Heart left ventricle (tissue), 16 donors: ENCODE data around the gene SLC44A2. TPM values are rescaled to one million over a fixed set of nuclear protein-coding genes. Genes with fewer than 3 reads are reported as not detected.

ENCODE experiments used
- ATAC-seq, 4 donors: fragments of 200-7000 bp; cut with Tn5 transposase; one replicate each; pipeline ENCODE4 v1.9.1; 2020 to 2022; ENCODE audit warnings: moderate library complexity in 4 of 4, mild to moderate bottlenecking in 3 of 4, moderate number of reproducible peaks in 1 of 4
- DNase-seq, 5 donors: peaks; one replicate each; pipeline ENCODE4 v3.0.0-alpha.2; 2020
- H3K27ac ChIP-seq, 12 donors: fragments of 200-600 bp; sonication (generic) in 4 of 12; one replicate each; pipeline versions ENCODE4 v1.5.0 to v1.8.0; 2016 to 2022; ENCODE audit warnings: mild to moderate bottlenecking in 2 of 12
- H3K27me3 ChIP-seq, 9 donors: fragments of 200-600 bp; sonication (generic) in 2 of 9; one replicate each; pipeline versions ENCODE4 v1.5.1 to v1.8.0; 2016 to 2022; ENCODE audit warnings: mild to moderate bottlenecking in 3 of 9
- H3K36me3 ChIP-seq, 9 donors: fragments of 200-600 bp; sonication (generic) in 2 of 9; one replicate each; pipeline versions ENCODE4 v1.5.0 to v1.8.0; 2018 to 2022; ENCODE audit warnings: mild to moderate bottlenecking in 2 of 9
- H3K4me1 ChIP-seq, 12 donors: fragments of 200-600 bp; sonication (generic) in 4 of 12; one replicate each; pipeline versions ENCODE4 v1.5.0 to v1.8.0; 2016 to 2022; ENCODE audit warnings: mild to moderate bottlenecking in 3 of 12
- H3K4me3 ChIP-seq, 12 donors: fragments of 200-600 bp; sonication (generic) in 4 of 12; one replicate each; pipeline versions ENCODE4 v1.5.0 to v1.8.0; 2017 to 2022; ENCODE audit warnings: mild to moderate bottlenecking in 9 of 12, moderate library complexity in 4 of 12
- H3K9me3 ChIP-seq, 12 donors: fragments of 200-600 bp; sonication (generic) in 4 of 12; one replicate each; pipeline versions ENCODE4 v1.5.0 to v1.8.0; 2016 to 2022; ENCODE audit warnings: mild to moderate bottlenecking in 1 of 12
- CTCF ChIP-seq, 12 donors: fragments of 200-600 bp; sonication (generic) in 4 of 12; IDR thresholded peaks; one replicate each; pipeline versions ENCODE4 v1.5.0 to v1.8.0; 2018 to 2022; ENCODE audit warnings: antibody characterized with exemption in 12 of 12, mild to moderate bottlenecking in 5 of 12
- POLR2A ChIP-seq, 2 donors: fragments of 450-650 bp; IDR thresholded peaks; one replicate each; pipeline ENCODE4 v1.6.1; 2017; ENCODE audit warnings: antibody characterized with exemption in 2 of 2, mild to moderate bottlenecking in 2 of 2, moderate library complexity in 2 of 2
- WGBS, 4 donors: extraction: QIAGEN DNeasy Blood & Tissue Kit in 2 of 4; methylation state at CpG; one replicate each; pipeline versions ENCODE4 v1.1.5 to v1.1.7; 2013 to 2018; 5-methylcytosine and 5-hydroxymethylcytosine counted together
- intact Hi-C, 10 donors: fragments of 100-400 bp; cut with DNase I; formaldehyde crosslinking; loops; one replicate each; pipeline versions ENCODE4 v1.11.1 to v1.14.2; 2022
- polyA plus RNA-seq, 2 donors: library from polyadenylated mRNA; stranded (reverse); fragments of 200-250 nt; gene quantifications; one replicate each; pipeline ENCODE4 v1.2.3, GENCODE V29; 2013
- total RNA-seq, 9 donors: library from RNA; depleted of rRNA in 2 of 9; stranded (reverse); fragments of >200 nt in 2 of 9; fragmentation: NEBNext Ultra II Directional in 3 of 9; extraction: Animal tissue kit (Norgen Biotek cat#: 25700) in 3 of 9; gene quantifications; one replicate each; pipeline versions ENCODE4 v1.1.0 to v1.2.4, GENCODE V29; 2016 to 2023
- donor health status: ischemic (EF 13 %, LVEDD 7.1; RV severe dilation, severe dysfunction).
- donor health status: healthy with polysubstance abuse.
- donor health status: DM: no; HTN: yes; CAD: no.
- donor health status: DM: no; HTN: no; CAD: no.
- donor health status: ischemic (EF 25% LVEDD 6.9; RV normal size, moderate dysfunction).
- donor health status: ischemic (EF 25% LVEDD 5.7; RV mildly dilated, moderate dysfunction).
- donor health status: healthy.
- donor health status: DM: yes; HTN: yes; CAD: no.
- donor health status: ischemic (EF 35%, LVEDD 5.7; RV mildly dilated, moderate dysfunction).
- donor health status: nonischemic (EF 11% LVEDD 7.7; RV severe dilation, severe dysfunction).
- donor health status: DM: yes; HTN: yes; CAD: no.
- donor health status: PGD.
- donor health status: ischemic (EF 29% LVEDD 5.4; RV normal size, mild dysfunction).
- donor health status: nonischemic (EF 23%, LVEDD 6.1; RV moderate dilation, normal function).

The SLC44A2 gene
- total and polyA plus RNA-seq, 11 donors = 43.1 to 130 (median 82.5) TPM

- Histone ChIP-seq H3K36me3 (peaks cover 0 to 6% (median 0%) of the 10 kb centered on the region in 9 donors), H3K27me3 (no peaks in the 10 kb centered on the region), H3K4me3 (no peak overlapping the region), H3K4me1 (peaks cover 7 to 54% (median 36%) of the 10 kb centered on the region in 12 donors), H3K9me3 (no peaks in the 10 kb centered on the region), H3K27ac (peak overlapping the region in 4 of 12 donors; percentile 13 to 49 (median 35))
- intact Hi-C loops = no loop called here
- TF ChIP-seq POLR2A (IDR thresholded peaks at IDR 0.05) (no peak), CTCF (IDR thresholded peaks at IDR 0.05) (no peak)
- 77 to 90% (median 78%) methylated on average over 14 of the region's 14 CpGs for WGBS, 4 donors
- ATAC-seq (no peak), DNase-seq (no peak)
Observed at GRCh38 chr19:10615429-10616023, 9.8 kb upstream of the SLC44A2 start.

- H3K27ac ChIP-seq = peak overlapping the region in 1 of 12 donors; percentile 22
- intact Hi-C loops = no loop called here
- 91 to 94% (median 92%) methylated on average over 15 of the region's 15 CpGs for WGBS, 4 donors
Observed at GRCh38 chr19:10617409-10618121, 7.8 kb upstream of the SLC44A2 start.

GRCh38 chr19:10618846-10619245 lies 6.5 kb upstream of the SLC44A2 start:
- no peak overlapping the region for H3K4me3 ChIP-seq
- no peak overlapping the region for H3K27ac ChIP-seq
- H3K27me3 ChIP-seq = no peaks in the 10 kb centered on the region
- no peak for DNase-seq
- intact Hi-C loops = no loop called here
- peaks cover 0 to 8% (median 0%) of the 10 kb centered on the region in 9 donors for H3K36me3 ChIP-seq
- no peak for ATAC-seq
- H3K9me3 ChIP-seq = no peaks in the 10 kb centered on the region
- no peak for TF ChIP-seq CTCF (IDR thresholded peaks at IDR 0.05)
- TF ChIP-seq POLR2A (IDR thresholded peaks at IDR 0.05) = no peak
- H3K4me1 ChIP-seq = peaks cover 0 to 35% (median 10%) of the 10 kb centered on the region in 12 donors
- 95 to 98% (median 97%) methylated on average over 8 of the region's 8 CpGs for WGBS, 4 donors

More at GRCh38 chr19:10617409-10618121, 7.8 kb upstream of the SLC44A2 start:
- Histone ChIP-seq H3K4me3 (no peak overlapping the region), H3K36me3 (peaks cover 0 to 8% (median 0%) of the 10 kb centered on the region in 9 donors), H3K27me3 (no peaks in the 10 kb centered on the region), H3K9me3 (no peaks in the 10 kb centered on the region), H3K4me1 (peaks cover 7 to 37% (median 21%) of the 10 kb centered on the region in 12 donors)
- TF ChIP-seq POLR2A (IDR thresholded peaks at IDR 0.05) = no peak
- DNase-seq = no peak
- ATAC-seq = no peak

- no peak overlapping the region for H3K27ac ChIP-seq
- peaks cover 0 to 8% (median 0%) of the 10 kb centered on the region in 9 donors for H3K36me3 ChIP-seq
- H3K4me3 ChIP-seq = no peak overlapping the region
- H3K27me3 ChIP-seq = no peaks in the 10 kb centered on the region
- WGBS, 4 donors = 95 to 98% (median 98%) methylated on average over 4 of the region's 4 CpGs
- H3K9me3 ChIP-seq = no peaks in the 10 kb centered on the region
- peaks cover 0 to 45% (median 19%) of the 10 kb centered on the region in 12 donors for H3K4me1 ChIP-seq
- DNase-seq (no peak), ATAC-seq (no peak)
- intact Hi-C loops = no loop called here
- TF ChIP-seq CTCF (IDR thresholded peaks at IDR 0.05) (no peak), POLR2A (IDR thresholded peaks at IDR 0.05) (no peak)
Observed at GRCh38 chr19:10620786-10621185, 4.6 kb upstream of the SLC44A2 start.
